A549 (cell line): ENCODE measurements around the gene SNRPA. TPM values are rescaled to one million over a fixed set of nuclear protein-coding genes. Genes with fewer than 3 reads are reported as not detected.

Experiments used
- ATAC-seq, 2 experiments: fragments of 200-7000 bp in 1 of 2; fragments of >200 bp in 1 of 2; cut with Nextera tagmentation in 1 of 2; cut with Tn5 transposase in 1 of 2; 3 replicates each; pipeline versions ENCODE4 v1.8.0 to v1.9.1; 2018 to 2020; ENCODE audit warnings: mild to moderate bottlenecking in 1 of 2, moderate library complexity in 1 of 2
- CTCF ChIA-PET: fragments of 300-600 bp; sonication (Branson Sonifier 250); formaldehyde crosslinking; extraction: SDS; loops from one replicate; lab custom pipeline; 2021; ENCODE audit warnings: antibody characterized with exemption, inconsistent platforms; lab: Yijun Ruan, JAX
- POLR2A ChIA-PET: fragments of 350-600 bp; formaldehyde crosslinking; extraction: SDS; loops from one replicate; lab custom pipeline; 2021; ENCODE audit warnings: antibody characterized with exemption, inconsistent platforms; lab: Yijun Ruan, JAX
- DNase-seq, 2 experiments: peaks; one replicate each; pipeline versions ENCODE4 v3.0.0 to v3.0.0-alpha.2; 2011 to 2016; ENCODE audit warnings: low read depth in 1 of 2, low spot score in 1 of 2
- FAIRE-seq: peaks from 2 replicates; lab custom pipeline; 2011; peaks lifted over from hg19 to GRCh38; lab: Jason Lieb, UNC
- H3K27ac ChIP-seq, 2 experiments: fragments of >200 bp; sonication (Bioruptor Twin); formaldehyde crosslinking; 3 replicates each; pipeline ENCODE4 v1.5.1; 2016 to 2017
- H3K4me1 ChIP-seq: fragments of >200 bp; sonication (Bioruptor Twin); formaldehyde crosslinking; 3 replicates; pipeline ENCODE4 v1.6.1; 2016
- H3K4me2 ChIP-seq: fragments of >200 bp; sonication (Bioruptor Twin); formaldehyde crosslinking; 3 replicates; pipeline ENCODE4 v1.6.1; 2016
- H3K4me3 ChIP-seq: fragments of >200 bp; sonication (Bioruptor Twin); formaldehyde crosslinking; 3 replicates; pipeline ENCODE4 v1.5.1; 2016
- H3K9me3 ChIP-seq: fragments of >200 bp; sonication (Bioruptor Twin); formaldehyde crosslinking; 3 replicates; pipeline ENCODE4 v1.6.1; 2016
- CEBPB ChIP-seq, 2 experiments: fragments of >200 bp in 1 of 2; sonication (Bioruptor Twin) in 1 of 2; formaldehyde crosslinking in 1 of 2; IDR thresholded peaks; 2 replicates each; pipeline ENCODE4 v1.6.1; 2012 to 2016
- EP300 ChIP-seq, 2 experiments: fragments of >200 bp; sonication (Bioruptor Twin); formaldehyde crosslinking; IDR thresholded peaks; 2 replicates in 1 of 2; 3 replicates in 1 of 2; pipeline ENCODE4 v1.6.1; 2016 to 2017
- ESRRA ChIP-seq: fragments of 150-350 bp; IDR thresholded peaks from 2 replicates; pipeline ENCODE4 v1.6.1; 2014; ENCODE audit warnings: mild to moderate bottlenecking, low read length, borderline replicate concordance
- GATA3 ChIP-seq: IDR thresholded peaks from 2 replicates; pipeline ENCODE4 v1.6.1; 2012; ENCODE audit warnings: borderline replicate concordance
- HEYL ChIP-seq: fragments of 250-450 bp; sonication (Bioruptor Pico); IDR thresholded peaks from 2 replicates; pipeline ENCODE4 v1.8.0; 2021; ENCODE audit warnings: mild to moderate bottlenecking, moderate library complexity
- HOXA7 ChIP-seq: fragments of 250-450 bp; sonication (Bioruptor Pico); IDR thresholded peaks from 2 replicates; pipeline ENCODE4 v1.5.0; 2020; ENCODE audit warnings: mild to moderate bottlenecking, moderate library complexity
- HOXB13 ChIP-seq: fragments of 250-450 bp; sonication (Bioruptor Pico); IDR thresholded peaks from 2 replicates; pipeline ENCODE4 v1.5.0; 2020; ENCODE audit warnings: low read depth, mild to moderate bottlenecking, moderate library complexity
- HOXB5 ChIP-seq: fragments of 250-450 bp; sonication (Bioruptor Pico); IDR thresholded peaks from 2 replicates; pipeline ENCODE4 v1.5.0; 2020; ENCODE audit warnings: mild to moderate bottlenecking, moderate library complexity
- MYC ChIP-seq: IDR thresholded peaks from 2 replicates; pipeline ENCODE4 v1.6.1; 2012; ENCODE audit warnings: mild to moderate bottlenecking, inconsistent platforms, low read length, improper control_type of control experiment, borderline replicate concordance
- POLR2A ChIP-seq: IDR thresholded peaks from 2 replicates; pipeline ENCODE4 v1.6.1; 2012; ENCODE audit warnings: mild to moderate bottlenecking, low read length
- POLR2AphosphoS2 ChIP-seq: conservative IDR thresholded peaks from 2 replicates; pipeline ENCODE4 v1.6.1; 2012; ENCODE audit warnings: low read length, improper control_type of control experiment, inconsistent platforms
- USF2 ChIP-seq: fragments of 450-650 bp; IDR thresholded peaks from 2 replicates; pipeline ENCODE4 v1.6.1; 2014; ENCODE audit warnings: antibody characterized with exemption
- WGBS: methylation state at CpG from one replicate; pipeline ENCODE4 v1.1.6; 2017; ENCODE audit errors: missing lambda C conversion rate; 5-methylcytosine and 5-hydroxymethylcytosine counted together
- polyA plus RNA-seq, 4 experiments: library from polyadenylated mRNA; depleted of rRNA in 3 of 4; stranded (reverse); fragments of >200 nt; fragmentation: RNase III in 1 of 4; extraction: RNeasy Plus Mini Kit Qiagen cat#74134 plus additional on column Dnase treatment in 1 of 4; gene quantifications; 2 replicates in 3 of 4; 3 replicates in 1 of 4; pipeline ENCODE4 v1.2.3, GENCODE V29; 2011 to 2017
- TF ChIP-seq, protein P1 (sequence below): IDR thresholded peaks from 2 replicates; pipeline ENCODE4 v1.6.1; 2012; ENCODE audit warnings: low read depth, borderline replicate concordance
- TF ChIP-seq, protein P2 (sequence below): fragments of 250-450 bp; sonication (Bioruptor Pico); IDR thresholded peaks from 2 replicates; pipeline ENCODE4 v1.5.0; 2020; ENCODE audit warnings: low read depth, mild to moderate bottlenecking, moderate library complexity
- TF ChIP-seq, protein P3 (sequence below): fragments of >200 bp; sonication (Bioruptor Twin); formaldehyde crosslinking; IDR thresholded peaks from 3 replicates; pipeline ENCODE4 v1.5.1; 2016
- TF ChIP-seq, protein P4 (sequence below): IDR thresholded peaks from 2 replicates; pipeline ENCODE4 v1.6.1; 2012
- TF ChIP-seq, protein P5 (sequence below): fragments of >200 bp; sonication (Bioruptor Twin); formaldehyde crosslinking; IDR thresholded peaks from 2 replicates; pipeline ENCODE4 v1.6.1; 2016

The SNRPA gene
- polyA plus RNA-seq, 2 of the 4 experiments (the other 2 are of a cell fraction): 141 to 236 TPM

DNA sequence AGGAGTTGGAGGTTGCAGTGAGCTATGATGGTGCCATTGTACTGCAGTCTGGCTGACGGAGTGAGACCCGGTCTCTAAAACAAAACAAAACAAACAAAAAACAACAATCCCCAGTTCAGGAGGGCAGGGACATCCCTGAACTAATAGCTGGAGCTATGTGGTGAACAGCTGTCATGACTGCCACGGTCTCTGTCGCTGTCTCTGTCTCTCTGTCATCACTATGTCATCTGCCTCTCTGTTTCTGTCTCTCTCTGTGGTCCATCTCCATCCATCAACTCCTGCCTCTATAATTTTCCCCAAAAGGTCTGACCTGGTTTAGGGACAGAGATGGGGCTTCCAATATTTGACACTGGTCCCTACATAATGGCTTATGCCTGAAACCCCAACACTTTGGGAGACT is 26.7 kb upstream of the SNRPA start:
- POLR2A ChIA-PET: interaction anchor here (0.6 kb wide), 1 partner anchor 27 kb away, joined by 6 read pairs; no protein-coding TSS in a partner anchor
- FAIRE-seq (no peak), ATAC-seq (no peak)

GRCh38 chr19:40724855-40725254 is 26.1 kb upstream of the SNRPA start:
- DNase-seq: no peak
- Histone ChIP-seq H3K4me1 (peaks cover 16% of the 10 kb centered on the region), H3K4me3 (no peak overlapping the region), H3K27ac (no peak overlapping the region), H3K4me2 (no peak overlapping the region), H3K9me3 (0 out of 3 replicates have a peak, but pooled peaks cover 3% of the 10 kb centered on the region)
- CTCF ChIA-PET: interaction anchor here (0.8 to 17.9 kb wide), 7 partner anchors 9 to 90 kb away, joined by 3 to 199 read pairs (median 3); partner anchors contain the start of genes ACTMAP and SNRPA
- FAIRE-seq: no peak
- 92% methylated on average over 3 of the region's 3 CpGs for WGBS
- ATAC-seq: peak in 1 of 2 experiments; percentile 20; a peak in 1 of 6 replicates
- POLR2A ChIA-PET: no interaction called here
- TF ChIP-seq MYC (no peak), POLR2A (no peak), HOXB5 (CRISPR knock-in tag) (no peak), CEBPB (IDR thresholded peaks at IDR 0.05) (no peak), POLR2AphosphoS2 (no peak), HEYL (CRISPR knock-in tag) (no peak), USF2 (no peak), HOXB13 (CRISPR knock-in tag) (no peak)
- TF ChIP-seq, protein P1, sequence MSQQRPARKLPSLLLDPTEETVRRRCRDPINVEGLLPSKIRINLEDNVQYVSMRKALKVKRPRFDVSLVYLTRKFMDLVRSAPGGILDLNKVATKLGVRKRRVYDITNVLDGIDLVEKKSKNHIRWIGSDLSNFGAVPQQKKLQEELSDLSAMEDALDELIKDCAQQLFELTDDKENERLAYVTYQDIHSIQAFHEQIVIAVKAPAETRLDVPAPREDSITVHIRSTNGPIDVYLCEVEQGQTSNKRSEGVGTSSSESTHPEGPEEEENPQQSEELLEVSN: no peak
- TF ChIP-seq, protein P2, sequence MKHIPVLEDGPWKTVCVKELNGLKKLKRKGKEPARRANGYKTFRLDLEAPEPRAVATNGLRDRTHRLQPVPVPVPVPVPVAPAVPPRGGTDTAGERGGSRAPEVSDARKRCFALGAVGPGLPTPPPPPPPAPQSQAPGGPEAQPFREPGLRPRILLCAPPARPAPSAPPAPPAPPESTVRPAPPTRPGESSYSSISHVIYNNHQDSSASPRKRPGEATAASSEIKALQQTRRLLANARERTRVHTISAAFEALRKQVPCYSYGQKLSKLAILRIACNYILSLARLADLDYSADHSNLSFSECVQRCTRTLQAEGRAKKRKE (CRISPR knock-in tag): no peak
- TF ChIP-seq, protein P3, sequence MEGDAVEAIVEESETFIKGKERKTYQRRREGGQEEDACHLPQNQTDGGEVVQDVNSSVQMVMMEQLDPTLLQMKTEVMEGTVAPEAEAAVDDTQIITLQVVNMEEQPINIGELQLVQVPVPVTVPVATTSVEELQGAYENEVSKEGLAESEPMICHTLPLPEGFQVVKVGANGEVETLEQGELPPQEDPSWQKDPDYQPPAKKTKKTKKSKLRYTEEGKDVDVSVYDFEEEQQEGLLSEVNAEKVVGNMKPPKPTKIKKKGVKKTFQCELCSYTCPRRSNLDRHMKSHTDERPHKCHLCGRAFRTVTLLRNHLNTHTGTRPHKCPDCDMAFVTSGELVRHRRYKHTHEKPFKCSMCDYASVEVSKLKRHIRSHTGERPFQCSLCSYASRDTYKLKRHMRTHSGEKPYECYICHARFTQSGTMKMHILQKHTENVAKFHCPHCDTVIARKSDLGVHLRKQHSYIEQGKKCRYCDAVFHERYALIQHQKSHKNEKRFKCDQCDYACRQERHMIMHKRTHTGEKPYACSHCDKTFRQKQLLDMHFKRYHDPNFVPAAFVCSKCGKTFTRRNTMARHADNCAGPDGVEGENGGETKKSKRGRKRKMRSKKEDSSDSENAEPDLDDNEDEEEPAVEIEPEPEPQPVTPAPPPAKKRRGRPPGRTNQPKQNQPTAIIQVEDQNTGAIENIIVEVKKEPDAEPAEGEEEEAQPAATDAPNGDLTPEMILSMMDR: no peak
- TF ChIP-seq, protein P4, sequence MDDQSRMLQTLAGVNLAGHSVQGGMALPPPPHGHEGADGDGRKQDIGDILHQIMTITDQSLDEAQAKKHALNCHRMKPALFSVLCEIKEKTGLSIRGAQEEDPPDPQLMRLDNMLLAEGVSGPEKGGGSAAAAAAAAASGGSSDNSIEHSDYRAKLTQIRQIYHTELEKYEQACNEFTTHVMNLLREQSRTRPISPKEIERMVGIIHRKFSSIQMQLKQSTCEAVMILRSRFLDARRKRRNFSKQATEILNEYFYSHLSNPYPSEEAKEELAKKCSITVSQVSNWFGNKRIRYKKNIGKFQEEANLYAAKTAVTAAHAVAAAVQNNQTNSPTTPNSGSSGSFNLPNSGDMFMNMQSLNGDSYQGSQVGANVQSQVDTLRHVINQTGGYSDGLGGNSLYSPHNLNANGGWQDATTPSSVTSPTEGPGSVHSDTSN: no peak
- TF ChIP-seq, protein P5, sequence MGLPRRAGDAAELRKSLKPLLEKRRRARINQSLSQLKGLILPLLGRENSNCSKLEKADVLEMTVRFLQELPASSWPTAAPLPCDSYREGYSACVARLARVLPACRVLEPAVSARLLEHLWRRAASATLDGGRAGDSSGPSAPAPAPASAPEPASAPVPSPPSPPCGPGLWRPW: no peak

More for the DNA sequence above, 26.7 kb upstream of the SNRPA start:
- CTCF ChIA-PET: interaction anchor here (0.8 to 17.9 kb wide), 7 partner anchors 10 to 90 kb away, joined by 3 to 199 read pairs (median 3); partner anchors contain the start of genes ACTMAP and SNRPA
- no peak overlapping the region for H3K4me2 ChIP-seq
- H3K27ac ChIP-seq: no peak overlapping the region
- TF ChIP-seq GATA3 (no peak), EP300 (IDR thresholded peaks at IDR 0.05) (no peak), MYC (no peak), ESRRA (no peak)
- TF ChIP-seq, all 56 proteins: peak for 0
- peaks cover 21% of the 10 kb centered on the region for H3K4me1 ChIP-seq
- 0 out of 3 replicates have a peak, but pooled peaks cover 3% of the 10 kb centered on the region for H3K9me3 ChIP-seq
- no peak for DNase-seq
- no peak overlapping the region for H3K4me3 ChIP-seq
- WGBS: 95% methylated on average over 4 of the region's 4 CpGs

DNA sequence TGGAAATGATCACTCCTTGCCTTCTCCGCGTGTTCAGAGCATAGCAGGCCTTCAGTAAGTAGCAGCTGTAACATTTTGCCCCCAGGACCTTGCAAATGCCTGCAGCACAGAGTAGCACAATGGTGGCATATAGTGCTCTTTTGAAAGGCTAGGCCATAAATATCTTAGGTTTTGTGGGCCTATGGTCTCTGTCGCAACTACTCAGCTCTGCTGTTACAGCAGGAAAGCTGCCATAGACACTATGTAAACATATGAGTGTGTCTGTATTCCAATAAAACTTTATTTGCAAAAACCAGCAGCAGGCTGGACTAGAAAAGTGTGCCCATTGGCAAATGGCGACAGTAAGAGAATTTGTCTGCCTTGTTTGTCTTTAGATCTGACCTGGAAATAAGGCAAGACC is 24.7 kb upstream of the SNRPA start:
- POLR2A ChIA-PET: interaction anchor here (0.8 kb wide), 1 partner anchor 300 kb away, joined by 3 read pairs; the partner anchor contains the start of gene SERTAD1
- FAIRE-seq: peak; percentile 74

More for the DNA sequence above, 24.7 kb upstream of the SNRPA start:
- Histone ChIP-seq H3K9me3 (0 out of 3 replicates have a peak, but pooled peaks cover 3% of the 10 kb centered on the region), H3K27ac (no peak overlapping the region), H3K4me2 (no peak overlapping the region), H3K4me1 (peaks cover 11% of the 10 kb centered on the region; the same call in 2 of the 3 replicates), H3K4me3 (no peak overlapping the region)
- WGBS: 93% methylated on average over 4 of the region's 4 CpGs
- no peak for DNase-seq
- no peak for ATAC-seq
- CTCF ChIA-PET: interaction anchor here (1.0 to 17.9 kb wide), 3 partner anchors 17 to 53 kb away, joined by 3 to 199 read pairs (median 3); partner anchors contain the start of genes ACTMAP and SNRPA
- TF ChIP-seq CEBPB (IDR thresholded peaks at IDR 0.05): 0 out of 4 replicates have a peak, but pooled peaks of 1 of the 2 experiments have one; percentile 20
- no peak for TF ChIP-seq HOXA7 (CRISPR knock-in tag)
